ENCODE data around the gene LLPH.

The LLPH gene

DNA sequence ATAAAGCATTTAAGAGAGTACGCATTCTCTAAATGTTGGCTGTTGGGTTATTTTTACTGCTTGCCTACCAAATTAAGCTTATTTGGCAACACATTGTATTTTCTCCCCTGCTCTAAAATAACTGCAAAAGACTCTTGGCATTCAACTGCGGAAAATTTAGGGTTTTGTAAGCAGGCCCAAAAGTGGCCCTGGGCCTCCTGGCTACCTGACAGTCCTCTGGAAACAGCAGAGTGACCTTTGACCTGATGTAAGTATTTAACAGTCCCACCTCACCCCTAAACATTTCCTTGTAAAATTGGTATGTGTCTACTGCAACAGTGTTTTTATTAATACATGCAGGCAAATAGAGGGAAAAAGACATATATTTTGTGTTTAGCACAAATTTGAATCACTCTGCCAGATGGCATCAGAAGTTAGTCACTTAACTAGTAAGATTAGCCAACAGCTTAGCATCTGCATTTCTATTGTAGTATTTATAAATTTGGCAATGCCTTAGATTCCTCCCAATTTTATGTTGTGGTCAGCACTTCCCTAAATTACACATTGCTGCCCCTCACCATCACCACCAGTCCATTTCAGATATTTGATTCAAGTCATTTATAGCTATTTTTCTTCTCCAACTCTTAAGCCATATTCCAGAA, 11.2 kb downstream of the LLPH start:
- no peak overlapping the region for H2AFZ ChIP-seq (ENCODE audit: low read length)
- H3K9me2 ChIP-seq (replicated peaks; ENCODE audit: low read depth, low read length) = no peaks in the 10 kb centered on the region
- no peaks in the 10 kb centered on the region for H4K20me1 ChIP-seq (ENCODE audit: insufficient read depth, low read length, poor library complexity, severe bottlenecking)
- TF ChIP-seq EZH2phosphoT487 (IDR thresholded peaks at IDR 0.05; ENCODE audit: borderline replicate concordance) = no peak
- TF ChIP-seq, protein P1, sequence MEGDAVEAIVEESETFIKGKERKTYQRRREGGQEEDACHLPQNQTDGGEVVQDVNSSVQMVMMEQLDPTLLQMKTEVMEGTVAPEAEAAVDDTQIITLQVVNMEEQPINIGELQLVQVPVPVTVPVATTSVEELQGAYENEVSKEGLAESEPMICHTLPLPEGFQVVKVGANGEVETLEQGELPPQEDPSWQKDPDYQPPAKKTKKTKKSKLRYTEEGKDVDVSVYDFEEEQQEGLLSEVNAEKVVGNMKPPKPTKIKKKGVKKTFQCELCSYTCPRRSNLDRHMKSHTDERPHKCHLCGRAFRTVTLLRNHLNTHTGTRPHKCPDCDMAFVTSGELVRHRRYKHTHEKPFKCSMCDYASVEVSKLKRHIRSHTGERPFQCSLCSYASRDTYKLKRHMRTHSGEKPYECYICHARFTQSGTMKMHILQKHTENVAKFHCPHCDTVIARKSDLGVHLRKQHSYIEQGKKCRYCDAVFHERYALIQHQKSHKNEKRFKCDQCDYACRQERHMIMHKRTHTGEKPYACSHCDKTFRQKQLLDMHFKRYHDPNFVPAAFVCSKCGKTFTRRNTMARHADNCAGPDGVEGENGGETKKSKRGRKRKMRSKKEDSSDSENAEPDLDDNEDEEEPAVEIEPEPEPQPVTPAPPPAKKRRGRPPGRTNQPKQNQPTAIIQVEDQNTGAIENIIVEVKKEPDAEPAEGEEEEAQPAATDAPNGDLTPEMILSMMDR (conservative IDR thresholded peaks at IDR 0.05; ENCODE audit: low read length) = no peak
- H3K4me2 ChIP-seq (ENCODE audit: low read depth, low read length, poor library complexity, severe bottlenecking) = peak overlapping the region; percentile 14
- no peaks in the 10 kb centered on the region for H3F3A ChIP-seq (ENCODE audit: low read depth)
- no peak overlapping the region for H3K9ac ChIP-seq (ENCODE audit: low read depth, low read length, poor library complexity, severe bottlenecking)
- H3K79me2 ChIP-seq (ENCODE audit: insufficient read depth, low read length) = no peaks in the 10 kb centered on the region
- H3K4me3 ChIP-seq (ENCODE audit: low read length, poor library complexity, severe bottlenecking) = no peak overlapping the region
- peaks cover 12% of the 10 kb centered on the region for H3K4me1 ChIP-seq (ENCODE audit: insufficient read depth, low read length, poor library complexity, severe bottlenecking)
- no peaks in the 10 kb centered on the region for H3K27me3 ChIP-seq (ENCODE audit: insufficient read depth, low read length, poor library complexity, severe bottlenecking)
- no peaks in the 10 kb centered on the region for H3K9me3 ChIP-seq (ENCODE audit: insufficient read depth, low read depth, low read length)
- H3K36me3 ChIP-seq (ENCODE audit: insufficient read depth, low read length) = peaks cover 21% of the 10 kb centered on the region; the same call in 1 of the 2 replicates

DNA sequence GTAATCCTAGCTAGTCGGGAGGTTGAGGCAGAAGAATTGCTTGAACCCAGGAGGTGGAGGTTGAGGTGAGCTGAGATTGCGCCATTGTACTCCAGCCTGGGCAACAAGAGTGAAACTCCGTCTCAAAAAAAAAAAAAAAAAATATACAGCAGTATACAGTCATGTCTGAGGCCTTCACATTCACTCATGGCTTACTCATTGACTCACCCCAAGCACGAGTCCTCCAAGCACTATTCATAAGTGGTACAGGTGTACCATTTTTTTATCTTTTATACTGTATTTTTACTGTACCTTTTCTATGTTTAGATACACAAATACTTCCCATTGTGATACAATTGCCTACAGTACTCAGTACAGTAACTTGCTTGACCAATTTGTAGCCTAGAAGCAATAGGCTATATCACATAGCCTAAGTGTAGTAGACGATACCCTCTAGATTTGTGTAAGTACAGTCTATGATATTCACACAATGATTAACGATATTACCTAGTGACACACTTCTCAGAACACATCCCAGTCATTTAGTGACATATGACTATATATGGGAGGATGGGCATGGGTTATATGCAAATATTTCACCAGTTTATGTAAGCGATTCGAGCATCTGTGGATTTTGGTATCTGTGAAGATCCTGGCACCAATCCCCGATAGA, 12.2 kb downstream of the LLPH start:
- Histone ChIP-seq H3K9me2 (replicated peaks; ENCODE audit: low read depth, low read length) (no peaks in the 10 kb centered on the region), H3K27me3 (ENCODE audit: insufficient read depth, low read length, poor library complexity, severe bottlenecking) (no peaks in the 10 kb centered on the region), H3K9me3 (ENCODE audit: insufficient read depth, low read depth, low read length) (no peaks in the 10 kb centered on the region), H3K9ac (ENCODE audit: low read depth, low read length, poor library complexity, severe bottlenecking) (no peak overlapping the region), H2AFZ (ENCODE audit: low read length) (no peak overlapping the region), H3K4me1 (ENCODE audit: insufficient read depth, low read length, poor library complexity, severe bottlenecking) (peaks cover 12% of the 10 kb centered on the region), H3K79me2 (ENCODE audit: insufficient read depth, low read length) (no peaks in the 10 kb centered on the region), H4K20me1 (ENCODE audit: insufficient read depth, low read length, poor library complexity, severe bottlenecking) (no peaks in the 10 kb centered on the region), H3K4me3 (ENCODE audit: low read length, poor library complexity, severe bottlenecking) (no peak overlapping the region), H3K4me2 (ENCODE audit: low read depth, low read length, poor library complexity, severe bottlenecking) (no peak overlapping the region), H3F3A (ENCODE audit: low read depth) (no peaks in the 10 kb centered on the region), H3K36me3 (ENCODE audit: insufficient read depth, low read length) (peaks cover 12% of the 10 kb centered on the region; the same call in 1 of the 2 replicates)
- no peak for TF ChIP-seq EZH2phosphoT487 (IDR thresholded peaks at IDR 0.05; ENCODE audit: borderline replicate concordance)
- TF ChIP-seq, protein P1 (conservative IDR thresholded peaks at IDR 0.05; ENCODE audit: low read length) = no peak

DNA sequence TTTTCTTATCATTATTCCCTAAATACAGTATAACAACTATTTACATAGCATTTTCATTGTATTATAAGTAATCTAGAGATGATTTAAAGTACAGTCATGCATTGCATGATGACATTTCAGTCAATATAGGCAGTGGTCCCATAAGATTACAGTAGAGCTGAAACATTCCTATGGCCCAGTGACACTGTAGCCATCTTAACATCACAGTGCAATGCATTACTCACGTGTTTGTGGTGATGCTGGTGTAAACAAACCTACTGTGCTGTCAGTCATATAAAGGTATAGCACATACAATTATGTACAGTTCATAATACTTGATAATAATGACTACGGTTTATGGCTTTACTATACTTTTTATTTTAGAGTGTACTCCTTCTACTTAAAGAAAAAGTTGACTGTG, 13.3 kb downstream of the LLPH start:
- no peaks in the 10 kb centered on the region for H4K20me1 ChIP-seq (ENCODE audit: insufficient read depth, low read length, poor library complexity, severe bottlenecking)
- H3K9me3 ChIP-seq (ENCODE audit: insufficient read depth, low read depth, low read length) = no peaks in the 10 kb centered on the region
- peaks cover 1% of the 10 kb centered on the region; the same call in 1 of the 2 replicates for H3K36me3 ChIP-seq (ENCODE audit: insufficient read depth, low read length)
- H2AFZ ChIP-seq (ENCODE audit: low read length) = no peak overlapping the region
- no peaks in the 10 kb centered on the region for H3K9me2 ChIP-seq (replicated peaks; ENCODE audit: low read depth, low read length)
- H3K4me1 ChIP-seq (ENCODE audit: insufficient read depth, low read length, poor library complexity, severe bottlenecking) = peaks cover 12% of the 10 kb centered on the region
- no peak overlapping the region for H3K9ac ChIP-seq (ENCODE audit: low read depth, low read length, poor library complexity, severe bottlenecking)
- no peak overlapping the region for H3K4me3 ChIP-seq (ENCODE audit: low read length, poor library complexity, severe bottlenecking)
- H3K4me2 ChIP-seq (ENCODE audit: low read depth, low read length, poor library complexity, severe bottlenecking) = no peak overlapping the region
- no peaks in the 10 kb centered on the region for H3F3A ChIP-seq (ENCODE audit: low read depth)
- H3K27me3 ChIP-seq (ENCODE audit: insufficient read depth, low read length, poor library complexity, severe bottlenecking) = no peaks in the 10 kb centered on the region
- H3K79me2 ChIP-seq (ENCODE audit: insufficient read depth, low read length) = no peaks in the 10 kb centered on the region
- TF ChIP-seq, protein P1 (conservative IDR thresholded peaks at IDR 0.05; ENCODE audit: low read length) = no peak
- no peak for TF ChIP-seq EZH2phosphoT487 (IDR thresholded peaks at IDR 0.05; ENCODE audit: borderline replicate concordance)

All from Loucy (cell line).